Activated T-helper 9 cell treated with anti-CD3 and anti-CD28 coated beads, Interleukin-2, amount 50 U/mL, for 16 hours (primary cell): ENCODE measurements around the gene RRP12.

Experiments
- DNase-seq: peaks from one replicate; pipeline ENCODE4 v3.0.0-alpha.2; 2020; ENCODE audit warnings: low read depth

RRP12 gene

GRCh38 chr10:97312897-97313296 lies 88.2 kb downstream of the RRP12 start:
- DNase-seq, result no peak

- DNase-seq, result no peak
These were observed 90.0 kb downstream of the RRP12 start for GRCh38 chr10:97311111-97311626.

DNA sequence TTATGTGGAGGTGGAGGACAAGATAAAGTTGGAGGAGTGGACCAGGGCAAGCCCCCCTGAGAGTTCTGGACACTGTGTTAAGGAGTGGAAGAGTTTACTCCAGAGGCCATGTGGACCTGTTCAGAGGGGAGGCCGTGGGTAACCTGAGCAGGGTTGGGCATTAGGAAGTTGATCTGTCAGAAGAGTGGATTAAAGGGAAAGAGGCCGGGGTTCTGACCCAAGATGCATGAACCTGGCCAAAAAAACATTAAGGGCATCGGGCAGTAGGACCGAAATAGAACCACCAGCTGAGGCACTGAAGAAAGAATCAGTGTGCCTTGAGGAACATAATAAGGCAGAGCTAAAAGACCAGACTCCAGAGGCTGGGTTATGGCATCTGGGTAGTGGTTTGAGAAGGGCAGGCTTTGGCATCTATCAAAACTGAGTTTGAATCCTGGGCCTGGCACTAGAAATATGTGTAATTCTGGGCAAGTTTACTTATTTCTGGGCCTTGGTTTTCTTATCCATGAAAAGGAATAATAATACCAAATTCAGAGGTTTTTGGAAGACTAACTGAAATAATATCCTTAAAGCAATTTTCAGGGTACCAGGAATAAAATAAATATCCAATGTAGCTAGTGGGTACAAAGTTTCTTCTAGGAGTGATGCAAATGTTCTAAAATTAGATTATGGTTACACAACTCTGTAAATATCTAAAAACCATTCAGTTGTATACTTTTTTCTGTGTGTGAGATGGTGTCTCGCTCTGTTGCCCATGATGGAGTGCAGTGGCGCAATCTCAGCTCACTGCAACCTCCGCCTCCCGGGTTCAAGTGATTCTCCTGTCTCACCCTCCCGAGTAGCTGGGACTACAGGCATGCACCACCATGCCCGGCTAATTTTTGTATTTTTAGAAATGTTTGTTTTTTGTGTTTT lies 93.0 kb downstream of the RRP12 start:
- DNase-seq, result no peak

DNA sequence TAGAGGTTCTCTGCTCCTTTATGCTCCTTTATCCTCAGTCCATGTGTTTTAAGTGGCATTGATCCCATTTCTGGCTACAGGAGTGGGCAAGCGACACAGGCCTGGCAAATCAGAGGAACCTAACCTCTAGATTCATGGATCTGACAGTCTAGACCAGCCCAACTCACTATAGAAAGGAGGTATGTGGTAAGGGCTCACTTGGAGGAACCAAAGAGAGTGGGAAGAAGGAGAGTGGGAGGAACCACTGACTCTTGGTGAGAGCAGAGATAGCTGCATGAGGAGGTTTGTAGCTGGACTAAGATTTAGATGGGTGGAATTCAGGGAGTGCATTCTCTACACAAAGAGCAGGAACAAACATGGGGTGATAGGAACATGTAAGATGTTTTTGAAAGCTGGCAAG lies 93.7 kb downstream of the RRP12 start:
- no peak for DNase-seq
